Astrocyte of the spinal cord (primary cell): ENCODE measurements around the gene NOD1.

Experiments used
- DNase-seq: peaks from one replicate; pipeline ENCODE4 v3.0.0; 2011; ENCODE audit warnings: low read depth, low spot score
- H3K4me3 ChIP-seq: 2 replicates; pipeline ENCODE4 v1.5.1; 2011; ENCODE audit warnings: low read depth, mild to moderate bottlenecking, low read length, moderate library complexity
- in situ Hi-C: cut with HindIII; loops from 2 replicates; pipeline ENCODE4 v1.10.0; 2017; ENCODE audit warnings: low sequenced_read_pairs
- TF ChIP-seq, protein P1 (sequence below): IDR thresholded peaks from 2 replicates; pipeline ENCODE4 v1.5.1; 2012; ENCODE audit warnings: low read depth, mild to moderate bottlenecking, low read length, inconsistent platforms

Gene NOD1

GRCh38 chr7:30474485-30474884 lies 4.1 kb downstream of the NOD1 start:
- TF ChIP-seq, protein P1, sequence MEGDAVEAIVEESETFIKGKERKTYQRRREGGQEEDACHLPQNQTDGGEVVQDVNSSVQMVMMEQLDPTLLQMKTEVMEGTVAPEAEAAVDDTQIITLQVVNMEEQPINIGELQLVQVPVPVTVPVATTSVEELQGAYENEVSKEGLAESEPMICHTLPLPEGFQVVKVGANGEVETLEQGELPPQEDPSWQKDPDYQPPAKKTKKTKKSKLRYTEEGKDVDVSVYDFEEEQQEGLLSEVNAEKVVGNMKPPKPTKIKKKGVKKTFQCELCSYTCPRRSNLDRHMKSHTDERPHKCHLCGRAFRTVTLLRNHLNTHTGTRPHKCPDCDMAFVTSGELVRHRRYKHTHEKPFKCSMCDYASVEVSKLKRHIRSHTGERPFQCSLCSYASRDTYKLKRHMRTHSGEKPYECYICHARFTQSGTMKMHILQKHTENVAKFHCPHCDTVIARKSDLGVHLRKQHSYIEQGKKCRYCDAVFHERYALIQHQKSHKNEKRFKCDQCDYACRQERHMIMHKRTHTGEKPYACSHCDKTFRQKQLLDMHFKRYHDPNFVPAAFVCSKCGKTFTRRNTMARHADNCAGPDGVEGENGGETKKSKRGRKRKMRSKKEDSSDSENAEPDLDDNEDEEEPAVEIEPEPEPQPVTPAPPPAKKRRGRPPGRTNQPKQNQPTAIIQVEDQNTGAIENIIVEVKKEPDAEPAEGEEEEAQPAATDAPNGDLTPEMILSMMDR, result no peak
- in situ Hi-C loops, result no loop called here
- no peak for DNase-seq
- no peak overlapping the region for H3K4me3 ChIP-seq

- no peak for DNase-seq
- TF ChIP-seq, protein P1, result no peak
- in situ Hi-C loops, result no loop called here
- no peak overlapping the region for H3K4me3 ChIP-seq
Measured at GRCh38 chr7:30473903-30474302, 4.7 kb downstream of the NOD1 start.

GRCh38 chr7:30472784-30473775 lies 5.5 kb downstream of the NOD1 start:
- in situ Hi-C loops, result no loop called here
- no peak overlapping the region for H3K4me3 ChIP-seq
- TF ChIP-seq, protein P1, result no peak
- DNase-seq, result peak; percentile 54

- no peak overlapping the region for H3K4me3 ChIP-seq
- in situ Hi-C loops, result no loop called here
- TF ChIP-seq, protein P1, result no peak
- DNase-seq, result no peak
Measured at GRCh38 chr7:30472081-30472783, 6.4 kb downstream of the NOD1 start.

- TF ChIP-seq, protein P1, result no peak
- in situ Hi-C loops, result no loop called here
- no peak for DNase-seq
Measured at GRCh38 chr7:30471205-30471604, 7.4 kb downstream of the NOD1 start.

DNA sequence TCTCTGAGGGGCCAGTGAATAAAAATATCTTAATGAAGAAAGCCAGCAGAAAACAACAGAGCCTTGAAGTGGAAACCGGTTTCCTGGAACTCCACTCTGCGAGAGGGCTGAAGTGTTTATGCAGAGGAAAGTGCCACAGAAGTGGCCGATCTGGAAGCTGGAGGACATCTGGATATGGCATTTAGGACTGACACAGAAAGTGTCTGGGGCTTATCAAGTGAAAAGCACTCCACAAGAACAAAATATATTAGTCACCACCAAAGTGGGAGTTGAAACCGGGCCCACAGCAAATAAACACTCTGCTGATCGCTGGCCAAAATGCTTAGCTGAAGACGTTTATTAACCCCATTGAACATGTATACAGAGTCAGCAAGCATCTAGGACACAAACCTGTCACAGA lies 7.8 kb downstream of the NOD1 start:
- no peak overlapping the region for H3K4me3 ChIP-seq
- TF ChIP-seq, protein P1, result no peak
- in situ Hi-C loops, result no loop called here
- DNase-seq, result peak; percentile 85

More at GRCh38 chr7:30471205-30471604, 7.4 kb downstream of the NOD1 start:
- H3K4me3 ChIP-seq, result no peak overlapping the region
